GDM1 (cell line): ENCODE data around the gene INTS1.

ENCODE experiments used
- DNase-seq: peaks from one replicate; lab custom pipeline; 2025; lab: John Stamatoyannopoulos, UW

The INTS1 gene

GRCh38 chr7:1503390-1503789 is 799 bp downstream of the INTS1 start:
- no peak for DNase-seq

GRCh38 chr7:1502845-1503244 is 1.3 kb downstream of the INTS1 start:
- DNase-seq, result no peak

GRCh38 chr7:1501487-1502270 is 2.5 kb downstream of the INTS1 start:
- DNase-seq, result no peak

GRCh38 chr7:1500064-1500807 is 4.0 kb downstream of the INTS1 start:
- DNase-seq, result no peak

- no peak for DNase-seq
These were observed 4.7 kb downstream of the INTS1 start for GRCh38 chr7:1499367-1500029.

- DNase-seq, result no peak
These were observed 5.6 kb downstream of the INTS1 start for GRCh38 chr7:1498370-1499305.

- DNase-seq, result no peak
These were observed 6.8 kb downstream of the INTS1 start for GRCh38 chr7:1497293-1497927.

GRCh38 chr7:1496531-1497292 is 7.5 kb downstream of the INTS1 start:
- no peak for DNase-seq

- no peak for DNase-seq
These were observed 8.5 kb downstream of the INTS1 start for GRCh38 chr7:1495564-1496242.

- no peak for DNase-seq
These were observed 9.2 kb downstream of the INTS1 start for GRCh38 chr7:1494866-1495563.

GRCh38 chr7:1494447-1494846 is 9.7 kb downstream of the INTS1 start:
- DNase-seq, result no peak

- DNase-seq, result no peak
These were observed 10.6 kb downstream of the INTS1 start for GRCh38 chr7:1493571-1493970.

- DNase-seq, result no peak
These were observed 11.1 kb downstream of the INTS1 start for GRCh38 chr7:1493129-1493528.

- DNase-seq, result no peak
These were observed 11.5 kb downstream of the INTS1 start for GRCh38 chr7:1492640-1493039.

- DNase-seq, result no peak
These were observed 12.0 kb downstream of the INTS1 start for GRCh38 chr7:1492221-1492620.

- no peak for DNase-seq
These were observed 13.4 kb downstream of the INTS1 start for GRCh38 chr7:1490837-1491236.

- no peak for DNase-seq
These were observed 14.9 kb downstream of the INTS1 start for GRCh38 chr7:1489336-1489735.

- DNase-seq, result no peak
These were observed 16.2 kb downstream of the INTS1 start for GRCh38 chr7:1488016-1488415.

GRCh38 chr7:1487466-1487865 is 16.7 kb downstream of the INTS1 start:
- DNase-seq, result no peak
